GM20000 (cell line): Measurements from ENCODE around the gene TMCO4.

Source experiments
- DNase-seq: peaks from one replicate; pipeline ENCODE4 v3.0.0; 2012; ENCODE audit warnings: low spot score
- CTCF ChIP-seq: IDR thresholded peaks from 2 replicates; pipeline ENCODE4 v1.5.1; 2012; ENCODE audit warnings: mild to moderate bottlenecking, control low read depth; ENCODE audit errors: extremely low read depth, missing control alignments

The TMCO4 gene

GRCh38 chr1:19654886-19655717, 144.6 kb downstream of the TMCO4 start:
- no peak for DNase-seq
- no peak for TF ChIP-seq CTCF

- TF ChIP-seq CTCF, result no peak
- DNase-seq, result no peak
Observed at GRCh38 chr1:19654386-19654785, 145.3 kb downstream of the TMCO4 start.

GRCh38 chr1:19651141-19651737, 148.5 kb downstream of the TMCO4 start:
- TF ChIP-seq CTCF, result peak; percentile 62
- peak; percentile 83 for DNase-seq

GRCh38 chr1:19650416-19651140, 149.1 kb downstream of the TMCO4 start:
- DNase-seq, result no peak
- TF ChIP-seq CTCF, result no peak

GRCh38 chr1:19648689-19649088, 151.0 kb downstream of the TMCO4 start:
- DNase-seq, result peak; percentile 28
- TF ChIP-seq CTCF, result peak; percentile 9

- TF ChIP-seq CTCF, result no peak
- peak; percentile 16 for DNase-seq
Observed at GRCh38 chr1:19648239-19648638, 151.5 kb downstream of the TMCO4 start.

- DNase-seq, result peak; percentile 24
Observed at GRCh38 chr1:19647643-19648042, 152.1 kb downstream of the TMCO4 start.

More at GRCh38 chr1:19647643-19648042, 152.1 kb downstream of the TMCO4 start:
- TF ChIP-seq CTCF, result no peak
